Measurements from ENCODE around the gene SOX21. TPM values are rescaled to one million over a fixed set of nuclear protein-coding genes. Genes with fewer than 3 reads are reported as not detected.

The SOX21 gene
- total and polyA plus RNA-seq, 2 of the 8 experiments (the other 6 are each of a cell fraction or from before 2014, with no cell fraction given) = 3.9 TPM

GRCh38 chr13:94682229-94682628 is 30.1 kb downstream of the SOX21 start (continued):
- TF ChIP-seq SIN3A (conservative IDR thresholded peaks at IDR 0.05 in 1 of 2, IDR thresholded peaks at IDR 0.05 in 1 of 2; ENCODE audit: low read depth in 1 of 2, low read length in 2 of 2) (no peak), EP300 (IDR thresholded peaks at IDR 0.05; ENCODE audit: borderline replicate concordance in 1 of 2, low read depth in 2 of 2, low read length in 2 of 2) (no peak), KDM5A (IDR thresholded peaks at IDR 0.05; ENCODE audit: low read length) (no peak), MAX (IDR thresholded peaks at IDR 0.05) (no peak), CHD2 (IDR thresholded peaks at IDR 0.05; ENCODE audit: low read length) (no peak)
- TF ChIP-seq, protein P1, sequence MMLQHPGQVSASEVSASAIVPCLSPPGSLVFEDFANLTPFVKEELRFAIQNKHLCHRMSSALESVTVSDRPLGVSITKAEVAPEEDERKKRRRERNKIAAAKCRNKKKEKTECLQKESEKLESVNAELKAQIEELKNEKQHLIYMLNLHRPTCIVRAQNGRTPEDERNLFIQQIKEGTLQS (IDR thresholded peaks at IDR 0.05; ENCODE audit: insufficient read depth, low read depth, low read length) = no peak
